HCT116 (cell line): ENCODE data around the gene TENM3. TPM values are rescaled to one million over a fixed set of nuclear protein-coding genes. Genes with fewer than 3 reads are reported as not detected.

Experiments
- ATAC-seq: fragments of 200-7000 bp; cut with Tn5 transposase; 2 replicates; pipeline ENCODE4 v1.9.1; 2020; ENCODE audit warnings: mild to moderate bottlenecking, moderate library complexity
- BruUV-seq: library from RNA; stranded (reverse); fragments of 400-500 nt; replicated peaks from 2 replicates; lab custom pipeline; 2021; lab: Mats Ljungman, UMichigan
- CTCF ChIA-PET: fragments of 300-600 bp; sonication (Branson Sonifier 250); formaldehyde crosslinking; loops from one replicate; lab custom pipeline; 2021; ENCODE audit warnings: antibody characterized with exemption; lab: Charles Lee
- POLR2A ChIA-PET: fragments of 300-600, 350-600 bp; sonication (Branson Sonifier 250); formaldehyde crosslinking; loops from one replicate; lab custom pipeline; 2021; ENCODE audit warnings: antibody characterized with exemption; lab: Charles Lee
- RAD21 ChIA-PET, 2 experiments: fragments of 300-600 bp; sonication (Branson Sonifier 250); formaldehyde crosslinking; loops; one replicate each; lab custom pipeline; 2023; ENCODE audit warnings: low total read pairs in 2 of 2; ENCODE audit not compliant: uncharacterized antibody in 2 of 2, unreplicated experiment in 2 of 2, low non-redundant PET in 1 of 2; lab: Charles Lee
- DNase-seq: peaks from one replicate; pipeline ENCODE4 v3.0.0-alpha.2; 2010; ENCODE audit warnings: low read depth, low spot score
- H2AFZ ChIP-seq: fragments of 200-600 bp; shearing (Covaris generic), sonication (generic); 2 replicates; pipeline ENCODE4 v1.6.1; 2017; ENCODE audit warnings: low read depth, mixed run types, mixed read lengths, antibody characterized with exemption, low read length; ENCODE audit not compliant: poor library complexity, severe bottlenecking
- H3K27ac ChIP-seq: 2 replicates; pipeline ENCODE4 v1.5.1; 2012; ENCODE audit warnings: low read depth, low read length
- H3K27me3 ChIP-seq: fragments of 200-600 bp; sonication (generic); 2 replicates; pipeline ENCODE4 v1.6.1; 2016; ENCODE audit warnings: mixed run types, low read length, mixed read lengths; ENCODE audit not compliant: insufficient read depth
- H3K36me3 ChIP-seq, 2 experiments: fragments of 200-500 bp in 1 of 2; fragments of 200-600 bp in 1 of 2; sonication (Bioruptor generic) in 1 of 2; sonication (generic) in 1 of 2; 2 replicates each; pipeline versions ENCODE4 v1.5.1 to v1.6.1; 2014 to 2016; ENCODE audit warnings: low read length in 2 of 2, inconsistent platforms in 1 of 2, mixed read lengths in 1 of 2, mixed run types in 1 of 2; ENCODE audit not compliant: insufficient read depth in 2 of 2, control insufficient read depth in 1 of 2
- H3K4me1 ChIP-seq, 2 experiments: fragments of 200-600 bp in 1 of 2; sonication (generic) in 1 of 2; 2 replicates each; pipeline versions ENCODE4 v1.5.1 to v1.6.1; 2012 to 2017; ENCODE audit warnings: low read length in 2 of 2, inconsistent platforms in 1 of 2, mild to moderate bottlenecking in 1 of 2, mixed read lengths in 1 of 2, mixed run types in 1 of 2, moderate library complexity in 1 of 2; ENCODE audit not compliant: insufficient read depth in 2 of 2, control insufficient read depth in 1 of 2
- H3K4me2 ChIP-seq: fragments of 200-600 bp; sonication (generic); 2 replicates; pipeline ENCODE4 v1.6.1; 2017; ENCODE audit warnings: mixed run types, low read length, mixed read lengths
- H3K4me3 ChIP-seq, 2 experiments: fragments of 200-600 bp in 1 of 2; sonication (generic) in 1 of 2; replicated peaks in 1 of 2; 2 replicates each; pipeline ENCODE4 v1.5.1; 2011 to 2016; ENCODE audit warnings: low read length in 2 of 2, control low read depth in 1 of 2, low read depth in 1 of 2, mild to moderate bottlenecking in 1 of 2, mixed read lengths in 1 of 2, mixed run types in 1 of 2
- H3K79me2 ChIP-seq: fragments of 200-600 bp; sonication (generic); 2 replicates; pipeline ENCODE4 v1.6.1; 2017; ENCODE audit warnings: mild to moderate bottlenecking, mixed run types, low read length, moderate library complexity, mixed read lengths; ENCODE audit not compliant: insufficient read depth
- H3K9ac ChIP-seq: fragments of 200-600 bp; sonication (generic); 2 replicates; pipeline ENCODE4 v1.6.1; 2016; ENCODE audit warnings: low read length, mixed read lengths
- H3K9me2 ChIP-seq: fragments of 200-600 bp; sonication (generic), shearing (Covaris generic); 2 replicates; pipeline ENCODE4 v1.6.1; 2017; ENCODE audit warnings: mixed run types, mild to moderate bottlenecking, moderate library complexity; ENCODE audit not compliant: insufficient read depth
- H3K9me3 ChIP-seq, 2 experiments: fragments of 200-500 bp in 1 of 2; fragments of 200-600 bp in 1 of 2; sonication (Bioruptor generic) in 1 of 2; sonication (generic) in 1 of 2; 2 replicates each; pipeline ENCODE4 v1.6.1; 2014 to 2017; ENCODE audit warnings: low read length in 2 of 2, mixed read lengths in 2 of 2, inconsistent platforms in 1 of 2, low read depth in 1 of 2, mild to moderate bottlenecking in 1 of 2, mixed run types in 1 of 2, moderate library complexity in 1 of 2; ENCODE audit not compliant: control insufficient read depth in 1 of 2, insufficient read depth in 1 of 2
- H4K20me1 ChIP-seq: fragments of 200-600 bp; sonication (generic), shearing (Covaris generic); 2 replicates; pipeline ENCODE4 v1.6.1; 2017; ENCODE audit warnings: mixed run types, mild to moderate bottlenecking, moderate library complexity; ENCODE audit not compliant: insufficient read depth
- CBX3 ChIP-seq: IDR thresholded peaks from 2 replicates; pipeline ENCODE4 v1.6.1; 2012; ENCODE audit warnings: low read depth
- CTCF ChIP-seq, 3 experiments: fragments of 200-600 bp in 1 of 3; sonication (generic) in 1 of 3; IDR thresholded peaks in 2 of 3; conservative IDR thresholded peaks in 1 of 3; 2 replicates each; pipeline ENCODE4 v1.5.1; 2012 to 2017; ENCODE audit warnings: low read depth in 2 of 3, low read length in 2 of 3, antibody characterized with exemption in 1 of 3, borderline replicate concordance in 1 of 3, control low read depth in 1 of 3, mild to moderate bottlenecking in 1 of 3, mixed read lengths in 1 of 3, mixed run types in 1 of 3, moderate library complexity in 1 of 3; ENCODE audit not compliant: insufficient read depth in 1 of 3
- EGR1 ChIP-seq: IDR thresholded peaks from 2 replicates; pipeline ENCODE4 v1.6.1; 2012; ENCODE audit warnings: low read depth
- ELF1 ChIP-seq: IDR thresholded peaks from 2 replicates; pipeline ENCODE4 v1.6.1; 2012; ENCODE audit warnings: low read depth, borderline replicate concordance
- EZH2 ChIP-seq: fragments of 200-600 bp; sonication (generic); IDR thresholded peaks from 2 replicates; pipeline ENCODE4 v1.6.1; 2017; ENCODE audit warnings: antibody characterized with exemption, mixed run types
- EZH2phosphoT487 ChIP-seq: fragments of 200-600 bp; IDR thresholded peaks from 2 replicates; pipeline ENCODE4 v1.6.1; 2018; ENCODE audit warnings: antibody characterized with exemption, borderline replicate concordance
- FOSL1 ChIP-seq: IDR thresholded peaks from 2 replicates; pipeline ENCODE4 v1.6.1; 2012; ENCODE audit warnings: low read depth
- JUND ChIP-seq: IDR thresholded peaks from 2 replicates; pipeline ENCODE4 v1.6.1; 2012
- POLR2A ChIP-seq: IDR thresholded peaks from 2 replicates; pipeline ENCODE4 v1.7.0; 2011; ENCODE audit warnings: borderline replicate concordance; ENCODE audit not compliant: insufficient read depth, insufficient read length; ENCODE audit errors: extremely low read depth
- RAD21 ChIP-seq: IDR thresholded peaks from 2 replicates; pipeline ENCODE4 v1.6.1; 2012; ENCODE audit warnings: low read depth, mild to moderate bottlenecking
- REST ChIP-seq: IDR thresholded peaks from 2 replicates; pipeline ENCODE4 v1.6.1; 2012; ENCODE audit warnings: low read depth
- SIN3A ChIP-seq: IDR thresholded peaks from 2 replicates; pipeline ENCODE4 v1.6.1; 2012; ENCODE audit warnings: low read depth
- SRF ChIP-seq: IDR thresholded peaks from 2 replicates; pipeline ENCODE4 v1.6.1; 2012; ENCODE audit warnings: low read depth
- ZNF274 ChIP-seq: fragments of 200-500 bp; sonication (Bioruptor generic); IDR thresholded peaks from 2 replicates; pipeline ENCODE4 v1.6.1; 2014; ENCODE audit warnings: mild to moderate bottlenecking, low read depth, low read length, inconsistent platforms
- intact Hi-C: fragments of 100-400 bp; cut with micrococcal nuclease; formaldehyde crosslinking; loops from 2 replicates; pipeline ENCODE4 v1.10.0; 2022
- total RNA-seq: library from RNA; stranded (reverse); gene quantifications from one replicate; pipeline ENCODE4 v1.2.1, GENCODE V29; 2021; ENCODE audit not compliant: unreplicated experiment

Gene TENM3
- total RNA-seq, 1 experiment from 2014 or later: 0.54 TPM

GRCh38 chr4:182553653-182554052 is 310.5 kb downstream of the TENM3 start:
- Histone ChIP-seq H3K9me3 (no peaks in the 10 kb centered on the region), H4K20me1 (no peaks in the 10 kb centered on the region), H3K27me3 (peaks cover 53% of the 10 kb centered on the region), H3K4me3 (no peak overlapping the region), H3K79me2 (no peaks in the 10 kb centered on the region), H3K9me2 (no peaks in the 10 kb centered on the region), H2AFZ (no peak overlapping the region), H3K36me3 (no peaks in the 10 kb centered on the region), H3K4me2 (no peak overlapping the region), H3K27ac (no peak overlapping the region), H3K9ac (no peak overlapping the region), H3K4me1 (no peaks in the 10 kb centered on the region)
- RAD21 ChIA-PET: no interaction called here
- CTCF ChIA-PET: no interaction called here
- no peak for DNase-seq
- no TSS peak for BruUV-seq
- intact Hi-C loops: no loop called here
- TF ChIP-seq CTCF (IDR thresholded peaks at IDR 0.05 in 2 of 3, conservative IDR thresholded peaks at IDR 0.05 in 1 of 3; ENCODE audit: borderline replicate concordance in 1 of 3, insufficient read depth in 1 of 3, low read depth in 2 of 3, low read length in 2 of 3) (no peak), POLR2A (no peak), RAD21 (no peak), SRF (no peak), EZH2 (no peak), ELF1 (no peak), CBX3 (no peak), REST (no peak), EGR1 (no peak), FOSL1 (no peak), JUND (no peak), ZNF274 (no peak), SIN3A (no peak), EZH2phosphoT487 (no peak)
- ATAC-seq: no peak
- POLR2A ChIA-PET: no interaction called here
